Stimulated activated CD8-positive, alpha-beta memory T cell treated with anti-CD3 and anti-CD28 coated beads, Interleukin-4, amount 100 ng/mL, for 48 hours (primary cell): ENCODE measurements around the gene FSTL1.
"Not testable (repeated sequence)": the region's sequence is repeated elsewhere in the genome, so short reads cannot be mapped to it uniquely, and the experiment has no call there.

Experiments
- DNase-seq: peaks from one replicate; pipeline ENCODE4 v3.0.0-alpha.2; 2020

Gene FSTL1

GRCh38 chr3:120410541-120410940 is 40.3 kb downstream of the FSTL1 start:
- no peak for DNase-seq

DNA sequence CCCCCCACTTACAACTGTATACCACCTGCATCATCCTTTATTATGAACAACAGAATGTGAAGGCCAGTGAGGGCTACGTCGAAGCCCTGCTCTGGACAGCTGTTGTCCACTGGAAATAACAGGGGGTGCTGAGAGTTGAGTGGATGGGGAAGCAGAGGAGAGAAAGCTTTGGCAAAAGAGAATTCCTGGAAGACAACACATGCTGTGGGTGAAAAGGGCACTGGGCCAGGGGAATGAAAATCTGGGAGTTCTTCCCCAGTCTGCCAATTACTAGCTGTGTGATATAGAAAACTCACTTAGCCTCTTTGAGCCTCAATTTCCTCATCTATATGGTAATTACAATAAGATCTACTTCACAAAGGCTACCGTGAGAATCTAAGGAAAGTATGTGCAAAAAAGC is 40.7 kb downstream of the FSTL1 start:
- DNase-seq, result no peak

DNA sequence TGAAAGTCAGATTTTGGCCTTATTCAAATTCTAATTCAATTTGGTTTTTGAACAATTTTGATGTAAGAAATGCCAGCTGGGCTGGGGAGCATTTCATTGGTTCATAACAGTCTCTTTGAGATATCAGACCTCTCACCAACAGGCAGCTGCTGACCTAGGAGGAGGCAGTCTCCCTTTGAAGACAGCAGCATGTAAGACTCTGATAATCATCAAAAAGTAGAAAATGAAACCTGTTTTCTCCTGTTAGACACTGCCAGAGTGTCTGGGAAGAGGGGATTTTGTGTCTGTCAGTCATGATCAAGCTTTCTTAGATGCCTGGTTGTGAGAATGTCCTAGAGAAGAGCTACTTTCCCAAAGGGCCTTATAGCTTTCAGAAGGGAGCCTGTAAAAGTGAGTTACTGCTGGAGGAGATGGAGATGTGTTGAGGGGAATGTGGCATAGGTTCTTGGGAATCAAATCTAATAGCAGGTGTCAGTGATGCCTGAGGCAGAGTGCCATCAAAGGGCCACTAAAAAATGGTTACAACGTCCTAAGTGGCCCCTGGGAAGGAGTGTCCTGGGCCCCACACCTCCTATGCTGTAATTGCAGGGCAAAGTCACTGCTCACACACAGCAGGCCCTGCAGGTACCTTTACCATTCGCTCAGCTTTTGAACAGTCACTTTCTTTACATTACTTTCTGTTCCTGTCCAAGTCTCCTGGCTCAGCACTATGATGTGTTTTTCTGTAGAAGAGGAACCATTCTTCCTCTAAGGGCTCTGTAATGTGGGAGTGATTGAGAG is 43.1 kb downstream of the FSTL1 start:
- no peak for DNase-seq

DNA sequence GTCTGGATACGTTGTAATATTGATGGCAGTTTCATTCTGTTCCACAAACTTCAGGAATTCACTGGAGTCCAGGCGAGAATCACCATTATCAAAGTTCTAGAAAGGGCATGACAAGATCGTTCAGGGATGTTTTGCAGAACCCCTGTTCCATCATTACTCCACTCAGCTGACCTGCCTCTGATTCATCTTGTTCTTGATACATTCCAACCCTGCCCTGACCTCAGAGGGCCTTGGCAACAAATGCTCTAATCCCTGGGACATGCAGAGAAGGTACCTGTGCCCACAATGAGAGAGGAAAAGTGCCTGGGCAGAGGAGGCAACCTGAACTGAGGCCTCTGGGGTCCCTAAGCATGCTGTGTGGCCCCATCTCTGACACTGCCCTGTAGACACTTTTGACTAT is 45.9 kb downstream of the FSTL1 start:
- DNase-seq, result no peak

DNA sequence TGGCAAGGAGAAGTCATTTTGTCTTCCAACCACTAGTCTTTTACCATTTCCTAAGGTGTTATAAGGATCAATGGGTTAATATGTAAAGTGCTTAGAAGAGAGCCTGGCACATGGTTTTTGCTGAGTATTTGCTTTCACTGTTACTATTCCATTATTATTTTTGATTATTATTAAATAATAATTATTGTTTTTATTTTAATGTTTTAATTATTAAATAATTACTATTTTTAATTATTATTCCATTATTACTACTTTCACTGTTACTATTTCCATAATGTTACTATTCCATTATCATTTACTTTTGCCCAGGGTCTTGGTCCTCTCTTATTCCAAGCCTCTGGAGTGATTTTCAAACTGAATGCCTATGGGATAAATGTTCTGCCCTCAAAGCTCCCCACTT is 48.5 kb downstream of the FSTL1 start:
- no peak for DNase-seq

DNA sequence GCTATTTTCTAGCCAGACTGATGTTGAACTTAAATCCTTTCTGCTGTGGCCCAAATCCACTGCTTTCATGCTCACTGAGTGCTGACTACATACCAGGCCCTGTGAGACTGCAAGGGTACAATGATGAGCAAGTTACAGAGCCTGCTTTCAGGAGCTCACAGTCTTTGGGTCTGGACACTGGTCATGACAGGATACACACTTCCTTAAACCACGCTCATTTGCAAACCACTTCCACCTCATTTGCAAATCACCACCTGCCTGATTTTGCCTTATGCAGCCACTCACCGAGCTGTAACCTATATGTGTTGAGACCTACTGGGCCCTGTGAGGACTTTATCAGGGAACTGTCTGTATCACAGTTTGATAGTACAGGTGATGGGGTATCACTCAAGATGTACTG is 51.4 kb downstream of the FSTL1 start:
- DNase-seq, result no peak

DNA sequence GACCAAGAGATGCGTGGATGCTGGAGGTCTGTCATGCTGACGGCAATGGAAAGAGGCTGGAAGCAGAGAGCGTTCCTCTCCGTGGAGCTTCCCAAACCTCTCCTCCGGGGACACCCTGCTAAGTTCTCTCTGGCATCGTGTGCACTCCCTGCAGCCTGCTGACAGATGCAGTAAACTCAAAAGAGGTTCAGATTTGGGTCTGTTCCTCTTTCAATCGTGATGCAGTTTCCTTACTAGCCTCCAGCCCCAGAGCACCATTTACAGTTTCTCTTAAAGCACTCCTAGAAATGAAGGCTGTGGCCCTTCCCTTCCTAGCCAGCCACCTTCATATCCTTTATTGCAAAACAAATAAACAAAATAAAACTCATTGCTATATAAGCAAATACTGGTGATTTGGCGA is 54.3 kb downstream of the FSTL1 start:
- DNase-seq, result no peak

DNA sequence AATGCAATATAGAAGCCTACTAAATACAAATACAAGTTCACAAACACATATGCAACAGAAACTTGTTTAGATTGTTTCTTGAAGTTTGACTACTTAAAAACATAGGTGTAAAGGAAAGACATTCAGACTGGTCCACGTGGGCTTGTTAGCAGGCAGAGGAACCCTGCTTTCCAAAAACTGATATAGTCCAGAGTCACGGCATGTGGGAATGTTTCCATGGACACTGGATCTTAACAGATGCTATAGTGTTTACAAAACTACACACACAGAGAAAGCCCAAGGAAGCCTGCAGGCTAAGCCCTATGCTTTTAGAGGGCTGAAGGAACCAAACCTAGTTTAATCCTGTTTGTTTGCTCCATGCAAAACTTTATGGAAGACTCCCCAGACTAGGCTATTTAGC is 56.4 kb downstream of the FSTL1 start:
- DNase-seq, result no peak

DNA sequence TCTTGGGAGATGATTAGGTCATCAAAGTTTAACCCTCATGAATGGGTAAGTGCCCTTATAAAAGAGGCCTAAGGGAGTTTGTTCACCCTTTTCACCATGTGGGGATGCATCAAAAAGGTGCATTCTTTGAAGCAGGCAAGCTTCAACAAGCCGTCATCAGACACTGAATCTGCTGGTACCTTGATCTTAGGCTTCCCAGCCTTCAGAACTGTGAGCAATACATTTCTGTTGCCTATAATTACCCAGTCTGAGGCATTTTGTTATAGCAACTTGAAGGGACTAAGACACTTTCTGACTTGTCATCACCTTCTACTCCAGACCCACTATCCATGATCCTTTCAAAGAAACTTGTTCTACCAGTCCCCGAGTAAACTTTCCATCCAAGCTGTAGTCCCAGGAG is 57.0 kb downstream of the FSTL1 start:
- no peak for DNase-seq

GRCh38 chr3:120393243-120393642 is 57.5 kb downstream of the FSTL1 start:
- no peak for DNase-seq

DNA sequence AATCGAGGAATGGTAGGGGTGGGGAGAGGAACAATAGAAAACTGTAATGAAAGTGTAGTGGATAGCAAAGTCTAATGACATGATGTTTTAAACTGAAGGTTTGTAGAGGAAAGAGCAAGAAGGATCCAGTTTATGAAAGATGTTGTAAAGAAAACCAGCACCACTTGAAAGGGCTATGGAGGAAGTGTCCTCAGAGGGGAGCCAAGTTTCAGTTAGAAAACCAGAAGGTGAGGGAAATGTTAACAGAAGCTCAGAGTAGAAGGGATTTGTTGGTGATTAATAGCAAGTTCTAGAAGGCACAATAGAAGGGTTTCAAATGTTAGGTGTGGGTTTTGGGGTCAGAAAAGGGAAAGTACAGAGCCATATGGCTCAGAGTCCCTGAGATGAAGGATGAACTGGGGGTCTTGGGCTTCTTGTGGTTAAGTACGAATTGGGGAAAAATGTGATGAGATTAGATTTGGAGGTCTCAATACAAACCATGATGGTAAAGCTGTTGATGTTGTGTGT is 67.8 kb downstream of the FSTL1 start:
- DNase-seq, result no peak

DNA sequence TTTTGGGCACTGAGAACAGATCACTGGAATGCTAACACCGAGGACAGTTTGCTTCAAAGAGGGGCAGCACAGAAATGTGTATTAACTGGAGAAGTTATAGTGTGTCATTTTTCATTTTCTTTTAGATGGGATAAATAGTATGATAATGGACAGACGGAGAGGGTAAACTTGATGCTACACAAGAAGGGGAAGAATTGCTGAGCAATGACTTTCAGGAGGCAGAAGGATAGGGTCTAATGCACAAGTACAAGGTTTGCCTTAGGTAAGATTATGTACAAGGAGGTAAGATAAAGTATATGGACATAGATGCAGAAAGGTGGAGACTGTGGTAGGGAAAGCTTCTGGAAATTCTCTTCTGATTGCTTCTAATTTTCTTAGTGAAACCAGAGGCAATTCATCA is 69.3 kb downstream of the FSTL1 start:
- no peak for DNase-seq

- DNase-seq, result not testable (repeated sequence)
Measured at GRCh38 chr3:120377948-120378347, 72.8 kb downstream of the FSTL1 start.

DNA sequence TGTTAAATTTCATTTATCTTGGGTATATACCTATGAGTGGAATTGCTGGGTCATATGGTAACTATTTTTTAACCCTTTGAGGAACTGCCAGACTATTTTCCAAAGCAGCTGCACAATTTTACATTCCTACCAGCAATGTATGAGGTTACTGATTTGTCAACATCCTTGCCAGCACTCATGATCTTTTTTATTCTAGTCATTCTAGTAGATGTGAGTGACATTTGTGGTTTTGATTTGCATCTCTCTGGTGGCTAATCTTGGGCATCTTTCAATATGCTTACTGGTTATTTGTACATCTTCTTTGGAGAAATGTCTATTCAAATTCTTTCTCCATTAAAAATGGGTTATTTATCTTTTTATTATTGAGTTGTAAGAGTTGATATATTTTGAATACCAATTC is 80.3 kb downstream of the FSTL1 start:
- no peak for DNase-seq

- DNase-seq, result no peak
Measured at GRCh38 chr3:120369037-120369467, 81.7 kb downstream of the FSTL1 start.

DNA sequence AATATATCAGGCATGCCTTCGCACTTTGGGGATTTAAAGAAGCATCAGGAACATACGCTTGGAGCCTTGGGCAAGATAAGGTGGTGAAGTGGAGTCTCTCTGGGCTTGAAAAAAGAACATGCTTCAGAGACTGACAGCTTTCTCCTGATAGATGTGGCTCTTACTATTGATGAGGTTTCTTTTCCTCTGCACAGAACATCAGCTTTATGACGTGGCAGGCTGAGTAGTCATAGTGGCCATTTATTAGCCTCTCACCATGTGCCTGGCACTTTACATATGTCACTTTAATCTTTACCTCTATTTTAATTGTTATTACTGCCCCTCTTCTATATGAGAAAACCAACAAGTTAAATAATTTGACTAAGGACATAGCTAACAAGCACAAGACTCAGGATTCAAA is 82.6 kb downstream of the FSTL1 start:
- DNase-seq, result no peak

DNA sequence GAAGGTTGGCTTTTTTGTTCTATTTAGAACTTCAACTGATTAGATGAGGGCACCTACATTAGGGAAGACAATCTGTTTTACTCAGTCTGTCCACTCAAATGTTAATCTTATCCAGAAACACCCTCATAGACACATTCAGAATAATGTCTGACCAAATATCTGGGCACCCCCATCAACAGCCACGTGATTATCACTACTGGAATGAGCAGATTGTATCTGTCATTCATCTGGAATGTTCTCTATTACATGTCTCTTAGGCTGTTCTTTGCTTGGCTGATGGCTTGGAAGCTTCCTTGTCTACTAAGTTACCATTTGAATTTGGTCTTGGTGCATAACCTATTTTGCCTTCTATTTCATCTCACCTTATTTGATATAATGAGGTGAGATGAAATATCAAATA is 86.0 kb downstream of the FSTL1 start:
- DNase-seq, result no peak

GRCh38 chr3:120364101-120364500 is 86.7 kb downstream of the FSTL1 start:
- no peak for DNase-seq

DNA sequence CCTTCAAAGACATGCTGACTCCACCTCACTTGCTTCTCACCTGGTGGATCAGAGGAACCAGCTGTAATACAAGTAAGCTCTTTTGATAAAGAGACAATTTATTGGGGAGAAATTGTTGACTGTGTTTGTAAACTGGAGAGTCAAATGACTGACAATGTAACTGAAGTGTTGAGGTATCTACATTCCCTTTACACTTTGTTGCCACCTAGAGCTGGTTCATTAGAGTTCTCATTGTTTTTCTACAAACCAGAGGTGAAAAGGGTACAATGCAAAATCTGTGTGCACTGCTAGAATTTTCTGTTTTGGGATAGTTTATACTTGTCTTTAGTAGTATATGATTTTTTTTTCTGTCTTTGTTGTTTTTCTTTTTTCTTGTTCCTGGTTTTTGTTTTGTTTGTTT is 93.0 kb downstream of the FSTL1 start:
- no peak for DNase-seq

GRCh38 chr3:120355486-120355885 is 95.3 kb downstream of the FSTL1 start:
- DNase-seq, result no peak

GRCh38 chr3:120353463-120353862 is 97.3 kb downstream of the FSTL1 start:
- DNase-seq, result no peak

- no peak for DNase-seq
Measured at GRCh38 chr3:120352017-120352416, 98.8 kb downstream of the FSTL1 start.

GRCh38 chr3:120350401-120350941 is 100.3 kb downstream of the FSTL1 start:
- no peak for DNase-seq

DNA sequence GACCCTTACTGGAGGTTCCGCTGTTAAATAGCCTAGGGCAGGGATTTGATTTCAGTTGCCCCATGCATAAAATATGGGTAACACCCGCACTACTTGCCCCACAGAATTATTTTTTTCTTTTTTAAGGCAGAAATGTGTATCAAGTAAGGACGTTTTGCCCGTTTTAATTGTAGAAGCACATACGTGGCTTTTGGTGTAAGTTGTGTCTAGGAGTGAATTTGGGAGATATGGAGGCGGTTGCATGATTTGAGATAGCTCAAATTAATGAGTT is 101.0 kb downstream of the FSTL1 start:
- no peak for DNase-seq
